Natural killer cell treated with Interleukin-12 subunit alpha and Interleukin-12 subunit beta and Interleukin-15 and Interleukin-18, amount 100 ng/mL, for 72 hours (primary cell): ENCODE data around the gene MRPS34. TPM values are rescaled to one million over a fixed set of nuclear protein-coding genes. Genes with fewer than 3 reads are reported as not detected.
"Not testable (repeated sequence)": the region's sequence is repeated elsewhere in the genome, so short reads cannot be mapped to it uniquely, and the experiment has no call there.

Experiments used
- ATAC-seq, 2 donors: fragments of 150-1000 bp; cut with Tn5 transposase in 1 of 2; sonication (Bioruptor Pico), chemical (Tn5 transposase) in 1 of 2; 2 replicates each; pipeline ENCODE4 v1.10.0; 2021
- DNase-seq: peaks from one replicate; pipeline ENCODE4 v3.0.0; 2022; ENCODE audit warnings: low spot score
- H3K27ac Mint-ChIP-seq, 2 donors: 1 replicate in 1 of 2; 2 replicates in 1 of 2; pipeline ENCODE4 v1.8.0; 2022; ENCODE audit warnings: mixed read lengths in 2 of 2, mild to moderate bottlenecking in 1 of 2, moderate library complexity in 1 of 2
- H3K27me3 Mint-ChIP-seq, 2 donors: 1 replicate in 1 of 2; 2 replicates in 1 of 2; pipeline ENCODE4 v1.8.0; 2022; ENCODE audit warnings: mixed read lengths in 2 of 2
- H3K36me3 Mint-ChIP-seq: one replicate; pipeline ENCODE4 v1.8.0; 2022; ENCODE audit warnings: mixed read lengths
- H3K4me1 Mint-ChIP-seq, 2 donors: 1 replicate in 1 of 2; 2 replicates in 1 of 2; pipeline ENCODE4 v1.8.0; 2022; ENCODE audit warnings: low read depth in 2 of 2, mixed read lengths in 2 of 2, mild to moderate bottlenecking in 1 of 2
- H3K4me3 Mint-ChIP-seq: one replicate; pipeline ENCODE4 v1.8.0; 2022; ENCODE audit warnings: mixed read lengths
- H3K9me3 Mint-ChIP-seq: 2 replicates; pipeline ENCODE4 v1.8.0; 2022; ENCODE audit warnings: mixed read lengths
- total RNA-seq, 2 donors: library from RNA; stranded (reverse); gene quantifications; one replicate each; pipeline ENCODE4 v1.2.3, GENCODE V29; 2022

Gene MRPS34
- total RNA-seq, 2 donors from 2014 or later, result 98.1 to 192 TPM

DNA sequence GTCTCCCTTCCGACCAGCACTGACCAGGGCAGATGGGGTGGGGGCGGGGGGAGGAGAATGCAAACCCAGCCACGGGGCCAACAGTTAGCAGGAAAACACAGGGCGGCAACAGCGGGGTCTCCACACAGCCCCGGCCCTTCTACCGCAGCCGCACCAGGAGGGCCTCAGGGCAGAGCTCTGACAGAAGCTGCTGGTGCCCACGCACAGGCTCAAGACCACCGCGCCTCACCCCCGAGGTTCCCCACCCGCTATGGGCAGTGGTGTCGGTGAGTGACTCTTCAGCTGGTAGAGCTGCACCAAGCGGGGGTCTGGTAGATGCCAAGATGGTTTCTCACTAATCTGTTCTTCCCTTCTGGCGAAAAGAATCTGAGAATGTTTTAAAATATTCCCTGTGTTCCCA, 37.6 kb upstream of the MRPS34 start:
- Mint-ChIP-seq H3K9me3 (no peaks in the 10 kb centered on the region), H3K4me1 (peaks cover 0 to 5% of the 10 kb centered on the region in 2 donors), H3K27ac (no peak overlapping the region), H3K4me3 (no peak overlapping the region), H3K27me3 (no peaks in the 10 kb centered on the region), H3K36me3 (no peaks in the 10 kb centered on the region)
- no peak for ATAC-seq
- no peak for DNase-seq

GRCh38 chr16:1810106-1810505, 37.2 kb upstream of the MRPS34 start:
- H3K27ac Mint-ChIP-seq, result no peak overlapping the region
- H3K27me3 Mint-ChIP-seq, result no peaks in the 10 kb centered on the region
- H3K4me3 Mint-ChIP-seq, result no peak overlapping the region
- peaks cover 0 to 5% of the 10 kb centered on the region in 2 donors for H3K4me1 Mint-ChIP-seq
- no peaks in the 10 kb centered on the region for H3K36me3 Mint-ChIP-seq
- DNase-seq, result peak; percentile 44
- no peak for ATAC-seq
- H3K9me3 Mint-ChIP-seq, result no peaks in the 10 kb centered on the region

GRCh38 chr16:1809281-1809801, 36.4 kb upstream of the MRPS34 start:
- H3K36me3 Mint-ChIP-seq, result no peaks in the 10 kb centered on the region
- H3K27ac Mint-ChIP-seq, result no peak overlapping the region
- no peaks in the 10 kb centered on the region for H3K27me3 Mint-ChIP-seq
- H3K4me3 Mint-ChIP-seq, result no peak overlapping the region
- peak; percentile 62 for DNase-seq
- no peak for ATAC-seq
- peaks cover 0 to 5% of the 10 kb centered on the region in 2 donors for H3K4me1 Mint-ChIP-seq
- no peaks in the 10 kb centered on the region for H3K9me3 Mint-ChIP-seq

- H3K27ac Mint-ChIP-seq, result no peak overlapping the region
- DNase-seq, result peak; percentile 16
- H3K9me3 Mint-ChIP-seq, result no peaks in the 10 kb centered on the region
- no peak for ATAC-seq
- H3K4me3 Mint-ChIP-seq, result no peak overlapping the region
- H3K4me1 Mint-ChIP-seq, result peaks cover 0 to 8% of the 10 kb centered on the region in 2 donors
- no peaks in the 10 kb centered on the region for H3K36me3 Mint-ChIP-seq
- H3K27me3 Mint-ChIP-seq, result no peaks in the 10 kb centered on the region
Measured at GRCh38 chr16:1808691-1809090, 35.8 kb upstream of the MRPS34 start.

GRCh38 chr16:1807626-1808025, 34.7 kb upstream of the MRPS34 start:
- no peak for ATAC-seq
- Mint-ChIP-seq H3K27ac (no peak overlapping the region), H3K4me3 (no peak overlapping the region), H3K4me1 (peaks cover 0 to 3% of the 10 kb centered on the region in 2 donors), H3K27me3 (no peaks in the 10 kb centered on the region), H3K9me3 (no peaks in the 10 kb centered on the region), H3K36me3 (no peaks in the 10 kb centered on the region)
- DNase-seq, result peak; percentile 51

- peaks cover 12% of the 10 kb centered on the region for H3K36me3 Mint-ChIP-seq
- H3K9me3 Mint-ChIP-seq, result peaks cover 7% of the 10 kb centered on the region
- H3K27ac Mint-ChIP-seq, result no peak overlapping the region
- DNase-seq (peak; percentile 2), ATAC-seq (no peak)
- H3K4me3 Mint-ChIP-seq, result no peak overlapping the region
- peaks cover 0 to 3% of the 10 kb centered on the region in 2 donors for H3K4me1 Mint-ChIP-seq
- no peaks in the 10 kb centered on the region for H3K27me3 Mint-ChIP-seq
Measured at GRCh38 chr16:1800701-1801100, 27.8 kb upstream of the MRPS34 start.

GRCh38 chr16:1799263-1799662, 26.3 kb upstream of the MRPS34 start:
- H3K27me3 Mint-ChIP-seq, H3K4me1 Mint-ChIP-seq, H3K4me3 Mint-ChIP-seq, H3K9me3 Mint-ChIP-seq, H3K27ac Mint-ChIP-seq, ATAC-seq: not testable (repeated sequence)
- DNase-seq, result peak; percentile 16
- H3K36me3 Mint-ChIP-seq, result peaks cover 12% of the 10 kb centered on the region

GRCh38 chr16:1794908-1795666, 22.2 kb upstream of the MRPS34 start:
- ATAC-seq, result no peak
- H3K27me3 Mint-ChIP-seq, result no peaks in the 10 kb centered on the region
- no peak overlapping the region for H3K4me3 Mint-ChIP-seq
- DNase-seq, result peak; percentile 51
- no peak overlapping the region for H3K27ac Mint-ChIP-seq
- no peaks in the 10 kb centered on the region for H3K4me1 Mint-ChIP-seq
- peaks cover 7% of the 10 kb centered on the region for H3K36me3 Mint-ChIP-seq
- H3K9me3 Mint-ChIP-seq, result peaks cover 7% of the 10 kb centered on the region

- Mint-ChIP-seq H3K4me3 (no peak overlapping the region), H3K9me3 (peaks cover 4% of the 10 kb centered on the region), H3K27ac (no peak overlapping the region), H3K27me3 (no peaks in the 10 kb centered on the region), H3K4me1 (no peaks in the 10 kb centered on the region), H3K36me3 (peaks cover under 1% of the 10 kb centered on the region)
- ATAC-seq (no peak), DNase-seq (peak; percentile 46)
Measured at GRCh38 chr16:1794221-1794871, 21.4 kb upstream of the MRPS34 start.

DNA sequence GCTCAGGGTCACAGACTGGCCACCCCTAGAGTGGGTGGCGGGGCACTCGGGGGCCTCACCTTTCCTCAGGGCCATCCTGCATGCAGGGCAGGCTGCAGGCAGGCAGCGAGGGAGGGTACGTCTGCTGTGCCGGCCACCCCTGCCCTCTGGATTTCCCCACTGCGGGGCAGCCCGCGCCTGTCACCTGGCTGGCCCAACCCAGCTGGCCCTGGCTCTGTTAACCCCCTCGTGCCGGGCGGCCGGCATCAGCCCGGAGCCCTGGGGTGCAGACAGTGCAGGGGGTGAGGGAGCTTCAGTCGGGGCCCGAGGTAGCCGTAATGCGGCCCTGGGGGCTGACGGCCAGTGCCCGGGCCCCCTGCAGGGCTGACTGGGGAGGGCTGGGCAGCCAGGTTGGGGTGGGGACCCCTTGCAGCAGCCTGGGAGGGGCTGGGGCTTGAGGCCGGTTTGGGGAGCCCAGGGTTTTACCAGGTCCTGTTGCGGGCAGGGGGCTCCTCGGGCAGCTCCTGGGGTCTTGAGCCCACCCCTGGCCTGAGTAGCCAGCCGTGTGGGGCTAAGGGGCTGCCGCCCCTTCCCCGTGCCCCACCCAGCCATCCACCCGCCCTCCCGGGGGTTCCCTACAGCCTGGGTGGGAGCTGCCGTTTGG, 20.8 kb upstream of the MRPS34 start, which contains the start of gene IGFALS:
TSS of gene IGFALS (minus strand) at position 128 of the 643 bp plus-strand sequence. CDS start at position 75, 53 bp downstream.
- no peaks in the 10 kb centered on the region for H3K36me3 Mint-ChIP-seq
- no peak within 1 kb of the TSS for H3K27ac Mint-ChIP-seq
- no peaks in the 10 kb centered on the region for H3K9me3 Mint-ChIP-seq
- no peak within 1 kb of the TSS for H3K4me3 Mint-ChIP-seq
- peaks cover 0 to 4% of the 10 kb centered on the region in 2 donors for H3K4me1 Mint-ChIP-seq
- H3K27me3 Mint-ChIP-seq, result no peaks in the 10 kb centered on the region
- DNase-seq (peak; percentile 60), ATAC-seq (no peak)

DNA sequence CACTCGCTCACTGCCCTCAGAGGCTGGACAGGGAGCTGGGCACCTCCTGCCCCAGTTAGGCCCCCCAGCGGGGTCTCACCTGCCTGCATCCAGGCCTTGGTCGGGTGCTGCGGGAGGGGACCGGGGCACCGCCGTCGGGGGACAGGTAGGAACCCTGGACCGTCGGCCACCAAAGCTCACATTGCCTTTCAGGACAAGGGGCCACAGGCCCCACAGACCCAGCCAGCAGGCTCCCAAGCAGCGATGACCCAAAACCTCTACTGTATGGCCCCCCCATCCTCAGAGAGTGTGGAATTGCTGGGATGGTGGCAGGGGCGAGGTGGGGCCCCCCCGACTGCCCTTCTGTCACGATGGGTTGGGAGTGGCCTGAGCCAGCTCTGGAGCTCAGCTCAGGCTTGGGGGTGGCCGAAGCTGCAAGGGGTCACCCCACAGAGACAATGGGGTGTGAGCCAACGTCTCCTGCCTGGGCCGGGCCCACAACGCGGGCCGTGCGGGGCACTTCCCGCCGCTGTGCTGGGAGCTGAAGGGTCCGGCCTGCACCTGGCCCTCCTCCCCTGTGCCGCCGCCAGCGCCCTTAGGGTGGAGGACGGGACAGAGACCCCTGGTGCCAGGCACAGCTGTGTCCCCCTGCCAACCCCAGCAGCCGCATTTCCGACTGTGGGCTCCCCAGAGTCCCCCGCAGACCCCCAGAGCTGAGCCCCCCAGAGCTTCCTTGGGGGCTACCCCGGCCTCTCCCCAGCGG, 20.1 kb upstream of the MRPS34 start:
- peak; percentile 58 for DNase-seq
- Mint-ChIP-seq H3K36me3 (no peaks in the 10 kb centered on the region), H3K27ac (no peak overlapping the region), H3K9me3 (no peaks in the 10 kb centered on the region), H3K27me3 (no peaks in the 10 kb centered on the region), H3K4me3 (no peak overlapping the region), H3K4me1 (peaks cover 0 to 4% of the 10 kb centered on the region in 2 donors)
- no peak for ATAC-seq

DNA sequence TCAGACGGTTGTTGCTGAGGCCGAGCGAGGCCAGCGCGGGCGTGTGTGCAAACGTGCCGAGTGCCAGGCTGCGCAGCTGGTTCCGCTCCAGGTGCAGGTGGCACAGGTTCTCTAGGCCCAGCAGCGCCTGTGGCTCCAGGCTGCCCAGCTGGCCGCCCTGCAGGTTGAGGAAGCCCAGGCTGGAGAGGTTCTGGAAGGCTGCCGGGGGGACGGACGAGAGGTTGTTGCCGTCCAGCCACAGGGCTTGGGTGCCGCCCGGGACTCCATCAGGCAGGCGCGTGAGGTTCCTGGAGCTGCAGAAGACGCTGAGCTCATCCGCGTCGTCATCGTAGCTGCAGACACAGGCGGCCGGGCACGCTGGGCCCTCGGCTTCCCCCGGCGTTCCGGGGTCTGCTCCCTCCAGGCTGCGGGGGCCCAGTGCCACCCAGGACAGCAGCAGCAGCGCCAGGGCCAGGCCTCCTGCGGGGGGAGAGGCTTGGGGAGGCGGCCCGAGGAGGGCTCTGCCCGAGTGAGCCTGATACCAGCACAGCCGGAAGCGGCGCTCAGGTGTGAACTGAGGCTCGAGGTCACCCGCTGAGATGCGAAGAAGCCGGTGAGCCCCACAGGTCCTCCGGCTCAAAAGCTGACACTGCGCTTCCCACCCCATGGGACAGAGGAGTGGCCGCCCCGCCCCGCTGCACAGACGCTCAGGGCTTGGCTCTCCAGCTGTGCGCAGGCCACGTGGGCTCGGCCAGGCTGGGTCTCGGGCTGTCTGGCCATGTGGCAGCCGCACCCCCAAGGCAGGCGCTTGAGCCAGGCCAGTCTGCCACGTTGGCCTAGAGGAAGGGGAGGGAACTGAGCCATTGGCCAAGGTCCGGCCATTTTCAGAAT, 19.2 kb upstream of the MRPS34 start:
- Mint-ChIP-seq H3K27me3 (no peaks in the 10 kb centered on the region), H3K4me1 (peaks cover 0 to 4% of the 10 kb centered on the region in 2 donors), H3K4me3 (no peak overlapping the region), H3K36me3 (no peaks in the 10 kb centered on the region), H3K27ac (no peak overlapping the region), H3K9me3 (no peaks in the 10 kb centered on the region)
- ATAC-seq (no peak), DNase-seq (peak; percentile 54)
